TTC549 (cell line): ENCODE data around the gene SERHL2.
"Not testable (repeated sequence)": the region's sequence is repeated elsewhere in the genome, so short reads cannot be mapped to it uniquely, and the experiment has no call there.

Experiments
- FAIRE-seq: peaks from 2 replicates; lab custom pipeline; 2012; peaks lifted over from hg19 to GRCh38; lab: Jason Lieb, UNC

SERHL2 gene, protein sequence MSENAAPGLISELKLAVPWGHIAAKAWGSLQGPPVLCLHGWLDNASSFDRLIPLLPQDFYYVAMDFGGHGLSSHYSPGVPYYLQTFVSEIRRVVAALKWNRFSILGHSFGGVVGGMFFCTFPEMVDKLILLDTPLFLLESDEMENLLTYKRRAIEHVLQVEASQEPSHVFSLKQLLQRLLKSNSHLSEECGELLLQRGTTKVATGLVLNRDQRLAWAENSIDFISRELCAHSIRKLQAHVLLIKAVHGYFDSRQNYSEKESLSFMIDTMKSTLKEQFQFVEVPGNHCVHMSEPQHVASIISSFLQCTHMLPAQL

DNA sequence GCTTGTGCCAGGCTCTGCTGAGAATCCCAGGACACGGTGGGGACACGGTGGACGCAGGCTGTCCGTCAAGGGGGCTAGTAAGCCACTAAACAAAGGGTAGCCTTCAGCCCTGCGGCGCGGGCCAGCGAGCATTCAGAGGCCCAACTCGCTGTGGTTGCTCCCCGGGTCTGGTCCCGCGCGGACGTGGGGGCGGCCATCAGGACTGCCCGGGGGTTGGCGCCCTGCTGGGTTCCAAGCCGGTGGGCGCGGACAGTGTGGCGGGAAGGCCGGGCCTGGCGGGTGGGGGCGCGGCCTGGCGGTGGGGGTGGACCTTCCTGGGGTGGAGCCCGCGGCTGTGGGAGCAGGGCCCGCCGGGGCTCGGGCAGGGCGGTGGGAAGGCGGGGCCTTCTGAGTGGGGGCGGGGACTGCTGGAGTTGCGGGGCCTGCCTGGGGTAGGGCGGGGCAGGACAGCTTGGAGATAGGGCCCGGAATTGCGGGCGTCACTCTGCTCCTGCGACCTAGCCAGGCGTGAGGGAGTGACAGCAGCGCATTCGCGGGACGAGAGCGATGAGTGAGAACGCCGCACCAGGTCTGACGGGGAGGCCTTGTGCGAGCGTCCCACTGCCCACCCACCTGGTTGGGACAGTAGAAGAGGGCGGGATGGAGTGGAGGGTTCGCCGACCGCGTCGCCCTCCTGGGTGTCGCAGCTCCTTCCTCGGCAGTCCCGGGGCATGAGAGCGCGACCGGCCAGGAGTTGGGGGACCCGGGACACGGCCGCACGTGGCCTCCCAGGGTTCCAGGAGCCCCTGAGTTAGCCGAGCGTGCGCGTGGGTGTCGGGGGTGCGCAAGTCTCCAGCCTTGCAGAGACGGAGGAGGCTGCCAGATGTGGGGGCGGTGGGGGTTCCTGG is at the start of gene SERHL2:
TSS of gene SERHL2 (plus strand) at position 482 of the 887 bp plus-strand sequence. CDS start at position 547, 65 bp downstream.
- no peak for FAIRE-seq

DNA sequence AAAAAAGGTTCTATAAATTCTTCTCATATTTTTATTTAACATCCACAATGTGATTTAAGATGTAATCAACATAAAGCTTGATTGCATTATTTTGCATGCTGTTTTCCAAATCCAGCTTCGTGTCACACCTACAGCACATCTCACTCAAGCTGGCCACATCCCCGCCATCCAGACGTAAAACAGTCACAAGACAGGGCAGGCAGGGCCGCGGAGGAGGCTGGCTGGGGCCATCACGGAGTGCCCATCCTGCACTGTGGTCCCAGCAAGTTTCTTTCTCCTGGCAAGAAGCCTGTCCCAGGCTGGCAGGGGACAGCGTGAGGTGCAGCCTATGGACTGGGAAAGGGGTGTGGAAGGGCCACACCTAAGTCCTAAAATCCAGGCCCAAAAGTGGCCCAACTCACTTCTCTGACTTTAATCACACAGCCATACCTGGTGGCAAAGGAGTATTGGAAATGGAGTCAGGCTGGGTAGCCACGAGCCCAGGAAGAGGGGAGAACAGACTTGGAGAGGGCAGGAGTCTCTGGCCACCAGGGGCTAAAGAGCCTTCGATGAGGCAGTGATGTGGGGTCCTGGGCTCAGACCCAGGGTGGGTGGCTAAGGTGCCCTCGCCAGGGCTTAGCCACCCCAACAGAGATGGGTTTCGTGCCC is 45.3 kb upstream of the SERHL2 start:
- not testable (repeated sequence) for FAIRE-seq

DNA sequence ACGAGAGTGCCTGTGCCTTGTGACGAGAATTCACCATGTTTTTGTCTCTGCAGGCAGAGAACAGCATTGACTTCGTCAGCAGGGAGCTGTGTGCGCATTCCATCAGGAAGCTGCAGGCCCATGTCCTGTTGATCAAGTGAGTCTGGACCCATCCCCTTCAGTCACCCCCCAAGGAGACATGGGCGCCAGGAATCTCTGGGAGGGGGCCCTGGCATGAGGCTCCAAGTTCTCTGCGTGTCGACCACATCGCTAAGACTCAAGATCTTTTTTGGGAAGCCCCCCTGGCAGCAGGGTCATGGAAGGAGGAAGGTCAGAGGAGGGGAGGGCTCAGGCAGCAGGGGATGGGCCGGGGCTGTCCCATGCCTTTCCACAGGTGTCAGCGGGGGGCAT is 44.8 kb upstream of the SERHL2 start:
- FAIRE-seq, result not testable (repeated sequence)

DNA sequence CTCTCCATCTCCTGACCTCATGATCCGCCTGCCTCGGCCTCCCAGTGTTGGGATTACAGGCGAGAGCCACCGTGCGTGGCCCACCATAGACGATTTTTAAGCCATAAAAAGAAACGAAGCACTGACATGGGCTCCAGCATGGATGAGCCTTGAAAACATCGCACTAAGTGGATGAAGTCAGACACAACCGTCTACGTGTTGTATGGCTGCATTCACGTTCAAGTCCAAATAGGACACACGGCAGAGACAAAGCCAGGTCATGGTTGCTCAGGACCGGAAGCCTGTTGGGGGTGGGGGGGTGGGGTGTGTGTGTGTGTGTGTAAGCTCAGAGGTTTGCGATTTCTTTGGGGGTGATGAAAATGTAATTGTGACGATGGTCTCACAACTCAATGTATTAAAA is 44.2 kb upstream of the SERHL2 start:
- no peak for FAIRE-seq

DNA sequence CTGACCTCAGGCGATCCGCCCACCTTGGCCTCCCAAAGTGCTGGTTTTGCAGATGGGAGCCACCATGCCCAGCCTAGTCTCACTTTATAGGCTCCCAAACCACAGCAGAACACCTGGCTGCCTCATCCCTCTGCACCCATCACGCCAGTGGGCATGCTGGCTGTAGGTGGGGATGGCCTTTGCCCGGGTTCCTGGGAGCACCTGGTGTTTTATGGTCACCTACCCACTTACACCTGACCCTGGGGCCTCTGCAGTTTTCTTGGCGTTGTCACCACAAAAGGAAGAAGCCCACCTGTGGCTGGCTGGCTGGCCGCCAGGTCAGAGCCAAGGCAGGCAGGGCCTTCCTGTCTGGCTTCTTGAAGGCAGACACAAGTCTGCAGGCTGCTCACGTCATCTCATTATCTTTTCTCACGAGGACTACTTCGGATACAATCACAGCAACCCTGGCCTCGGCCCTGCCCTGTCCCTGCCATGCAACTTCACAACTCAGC is 42.3 kb upstream of the SERHL2 start:
- no peak for FAIRE-seq

DNA sequence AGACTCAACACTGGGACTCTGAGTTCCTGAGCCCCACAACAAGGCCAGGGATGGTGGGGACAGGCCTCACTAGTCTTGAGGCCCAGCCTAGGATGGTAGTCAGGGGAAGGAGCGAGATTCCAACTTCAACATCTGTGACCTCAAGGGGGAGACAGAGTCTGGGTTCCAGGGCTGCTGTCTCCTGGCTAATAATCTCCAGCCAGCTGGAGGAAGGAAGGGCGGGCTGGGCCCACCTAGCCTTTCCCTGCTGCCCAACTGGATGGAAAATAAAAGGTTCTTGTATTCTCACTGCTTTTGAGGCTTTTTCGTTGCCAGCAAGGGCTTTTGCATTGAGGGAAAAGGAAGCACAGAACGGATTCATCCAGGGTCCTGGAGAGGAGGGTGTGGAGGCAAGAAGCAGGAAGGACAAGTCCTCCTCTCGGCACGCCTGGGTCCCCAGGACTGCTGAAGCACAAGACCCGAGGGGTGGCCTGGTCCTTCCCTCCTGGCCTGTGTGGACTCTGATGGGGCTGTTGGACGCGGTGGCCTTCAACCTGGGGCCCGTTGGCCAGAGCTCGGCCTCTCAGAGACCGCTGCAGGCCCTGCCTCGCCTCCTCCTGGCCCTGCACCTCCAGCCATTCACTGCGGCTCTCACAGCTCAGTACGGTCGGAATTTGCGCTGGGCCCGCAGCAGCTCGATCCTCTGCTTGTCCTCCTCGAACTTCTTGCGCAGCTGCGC is 41.3 kb upstream of the SERHL2 start:
- FAIRE-seq, result peak; percentile 82

DNA sequence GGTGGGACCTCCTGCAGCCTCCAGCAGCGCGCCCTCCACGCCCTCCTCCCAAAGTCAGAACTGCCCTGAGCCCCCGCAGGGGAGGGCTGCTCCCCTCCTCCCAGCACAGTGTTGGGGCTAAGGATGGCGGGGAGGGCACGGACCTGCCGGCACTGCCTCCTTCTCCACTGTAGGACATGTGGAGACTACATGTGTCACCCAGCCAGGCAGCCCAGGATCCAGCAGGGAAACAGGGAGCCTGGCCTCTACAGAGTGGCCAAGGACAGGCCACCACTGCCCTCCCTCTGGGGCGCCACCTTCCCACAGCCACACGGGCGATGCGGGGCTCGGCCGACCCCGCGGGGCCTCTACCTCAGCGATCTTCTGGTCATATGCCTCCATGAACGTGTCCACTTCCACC is 39.4 kb upstream of the SERHL2 start:
- FAIRE-seq, result not testable (repeated sequence)

DNA sequence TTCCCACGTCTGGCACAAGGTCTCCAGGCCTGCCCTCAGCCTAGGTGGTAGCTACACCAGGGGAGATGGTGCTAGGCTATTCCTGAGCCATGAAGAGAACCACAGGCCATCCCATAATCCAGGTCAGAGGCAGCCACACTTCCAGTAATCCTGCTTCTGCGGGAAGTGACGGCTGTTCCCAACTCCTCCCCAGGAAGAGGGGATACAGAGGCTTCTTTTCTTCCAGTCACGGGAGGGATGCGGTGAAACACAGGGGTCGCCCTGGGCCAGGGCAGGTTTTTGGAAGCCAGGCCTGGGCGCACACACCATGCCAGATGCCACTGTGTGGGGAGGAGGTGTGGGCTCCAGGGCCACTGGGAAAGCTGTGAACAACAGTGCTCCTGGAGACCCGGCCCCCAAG is 38.5 kb upstream of the SERHL2 start:
- FAIRE-seq, result not testable (repeated sequence)

DNA sequence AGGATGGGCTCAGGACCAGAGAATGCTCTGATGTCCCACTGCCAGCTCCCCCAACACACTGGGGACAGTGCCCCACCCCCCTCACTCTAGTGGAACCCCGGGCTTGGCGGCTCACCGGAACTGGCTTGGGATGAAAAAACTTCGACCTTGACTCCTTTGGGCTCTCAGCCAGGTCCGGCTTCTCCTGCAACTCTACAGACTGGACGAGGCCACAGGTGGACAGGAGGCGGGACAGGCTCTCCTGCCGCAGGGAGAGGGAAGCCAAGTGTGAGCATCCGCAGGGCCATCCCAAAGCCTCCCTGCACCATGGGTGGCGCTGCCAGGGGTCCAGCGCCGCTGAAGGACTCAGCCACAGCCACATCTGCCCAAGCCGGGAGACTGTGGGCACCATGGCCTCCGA is 37.9 kb upstream of the SERHL2 start:
- no peak for FAIRE-seq

DNA sequence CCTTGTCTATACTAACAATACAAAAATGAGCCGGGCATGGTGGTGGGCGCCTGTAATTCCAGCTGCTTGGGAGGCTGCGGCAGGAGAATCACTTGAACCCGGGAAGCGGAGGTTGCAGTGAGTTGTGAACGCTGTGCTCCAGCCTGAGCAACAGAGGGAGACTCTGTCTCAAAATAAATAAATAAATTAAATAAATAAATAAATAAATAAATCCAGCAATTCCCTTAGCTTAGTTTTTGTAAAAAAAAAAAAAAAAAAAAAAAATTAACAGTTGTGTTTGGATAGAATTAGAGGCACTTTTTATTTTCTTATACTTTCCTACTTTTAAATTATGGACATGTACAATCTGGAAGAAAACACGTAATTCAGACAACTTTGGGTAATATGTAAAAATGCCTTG is 36.7 kb upstream of the SERHL2 start:
- not testable (repeated sequence) for FAIRE-seq

DNA sequence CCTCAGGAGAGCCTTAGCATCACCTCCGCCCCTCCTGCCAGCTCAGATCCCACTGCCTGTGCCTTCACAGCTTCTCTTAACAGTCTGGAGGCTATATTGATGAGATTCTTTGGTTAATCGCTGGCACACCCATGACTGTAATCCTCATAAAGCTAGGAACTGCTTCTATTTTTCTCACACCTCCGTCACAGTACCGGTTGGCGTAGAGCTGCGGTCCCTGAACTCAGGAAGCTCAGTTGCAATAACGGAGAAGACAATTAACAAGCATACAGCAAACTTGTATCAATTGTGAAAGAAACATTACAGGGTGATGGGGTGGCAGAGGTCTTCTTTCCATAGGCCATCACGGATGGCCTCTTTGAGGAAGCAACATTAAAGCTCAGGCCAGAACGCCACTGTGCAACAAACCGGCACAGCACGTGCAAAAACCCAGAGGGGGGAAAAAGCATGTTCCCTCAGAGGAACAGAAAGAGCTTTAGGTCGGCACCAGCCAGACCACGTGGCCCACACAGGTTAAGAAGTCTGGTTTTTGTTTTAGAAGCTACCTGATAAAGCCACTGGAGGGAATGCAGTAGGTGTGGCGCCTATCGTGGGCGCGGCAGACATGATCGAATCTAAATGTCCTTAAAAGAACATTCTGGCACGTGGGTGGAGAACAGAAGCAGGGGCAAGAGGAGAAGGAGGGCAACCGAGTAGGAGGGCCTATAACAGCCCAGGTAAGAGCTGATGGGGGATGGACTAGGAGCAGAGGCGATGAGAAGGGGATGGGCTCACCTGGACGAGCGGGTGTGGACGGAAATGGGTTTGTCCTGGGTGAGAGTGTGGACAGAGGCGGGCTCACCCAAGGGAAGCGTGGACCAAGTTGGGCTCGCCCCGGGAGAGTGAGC is 34.9 kb upstream of the SERHL2 start:
- not testable (repeated sequence) for FAIRE-seq

DNA sequence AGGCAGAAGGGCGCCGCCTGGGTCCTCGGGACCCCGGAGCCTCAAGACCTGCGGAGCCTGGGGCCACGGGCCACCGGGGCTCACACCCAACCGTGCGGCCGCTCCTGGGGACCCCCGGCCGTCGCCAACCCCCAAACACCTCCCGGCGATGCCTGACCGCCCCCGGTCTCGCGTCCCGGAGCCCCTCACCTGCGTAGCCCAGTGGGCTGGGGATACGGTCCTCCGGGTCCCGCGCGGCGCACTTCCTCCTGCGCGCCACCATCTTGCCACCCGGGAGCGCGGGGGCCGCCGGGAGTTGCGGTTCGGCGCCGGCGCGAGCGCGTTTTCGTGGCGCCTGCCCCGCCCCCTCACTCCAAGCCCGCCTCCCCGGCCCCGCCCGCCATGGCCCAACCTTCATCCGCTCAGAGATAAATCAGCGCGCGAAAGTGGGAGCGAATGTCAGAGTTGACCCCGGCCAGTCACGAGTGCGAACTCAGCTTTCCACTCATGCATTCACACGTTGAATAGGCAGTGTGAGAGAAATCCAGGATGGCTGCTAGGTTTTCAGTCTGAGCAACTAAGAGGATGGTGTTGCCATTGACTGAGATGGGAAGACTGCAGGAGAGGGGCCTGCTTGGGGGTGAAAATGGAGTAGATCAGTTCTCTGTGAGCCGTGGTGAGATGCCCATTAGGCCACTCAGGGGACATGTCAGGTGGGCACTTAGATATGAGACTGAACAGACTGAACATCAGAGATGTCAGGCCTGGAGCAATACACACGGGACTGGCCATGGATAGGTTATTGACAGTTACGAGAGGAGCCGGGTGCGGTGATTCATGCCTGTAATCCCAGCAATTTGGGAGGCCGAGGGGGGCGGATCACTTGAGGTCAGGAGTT is 34.0 kb upstream of the SERHL2 start, which contains the start of gene RRP7A:
TSS of gene RRP7A (minus strand) at position 272 of the 877 bp plus-strand sequence. CDS start at position 262, 10 bp downstream.
- FAIRE-seq, result no peak

DNA sequence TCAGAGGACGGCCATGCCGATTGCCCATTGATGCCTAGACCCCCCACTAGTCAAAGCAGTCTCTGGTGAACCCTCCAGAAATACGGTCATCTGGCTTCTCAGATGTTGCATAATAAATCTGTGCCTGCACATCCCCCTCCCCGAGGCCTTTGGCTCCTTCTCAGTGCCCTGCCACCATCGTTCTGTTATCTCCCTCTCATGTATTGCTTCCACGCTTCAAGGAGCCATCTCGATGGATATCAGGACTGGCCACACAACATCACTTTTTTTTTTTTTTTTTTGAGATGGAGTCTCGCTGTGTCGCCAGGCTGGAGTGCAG is 32.6 kb upstream of the SERHL2 start:
- no peak for FAIRE-seq

DNA sequence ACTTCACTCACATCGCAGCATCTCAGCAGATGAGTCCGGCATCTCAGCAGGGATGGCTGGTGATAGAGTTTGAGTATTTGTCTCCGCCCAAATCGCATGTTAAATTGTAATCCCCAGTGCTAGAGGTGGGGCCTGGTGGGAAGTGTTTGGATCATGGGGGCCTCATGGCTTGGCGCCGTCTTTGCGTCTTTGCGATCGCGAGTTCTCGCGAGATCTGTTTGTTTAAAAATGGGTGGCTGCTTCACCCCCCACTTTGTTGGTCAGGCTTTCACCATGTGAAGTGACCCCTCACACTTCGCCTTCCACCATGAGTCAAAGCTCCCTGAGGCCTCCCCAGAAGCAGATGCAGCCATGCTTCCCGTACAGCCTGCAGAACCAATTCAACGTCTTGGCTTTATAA is 31.2 kb upstream of the SERHL2 start:
- no peak for FAIRE-seq

DNA sequence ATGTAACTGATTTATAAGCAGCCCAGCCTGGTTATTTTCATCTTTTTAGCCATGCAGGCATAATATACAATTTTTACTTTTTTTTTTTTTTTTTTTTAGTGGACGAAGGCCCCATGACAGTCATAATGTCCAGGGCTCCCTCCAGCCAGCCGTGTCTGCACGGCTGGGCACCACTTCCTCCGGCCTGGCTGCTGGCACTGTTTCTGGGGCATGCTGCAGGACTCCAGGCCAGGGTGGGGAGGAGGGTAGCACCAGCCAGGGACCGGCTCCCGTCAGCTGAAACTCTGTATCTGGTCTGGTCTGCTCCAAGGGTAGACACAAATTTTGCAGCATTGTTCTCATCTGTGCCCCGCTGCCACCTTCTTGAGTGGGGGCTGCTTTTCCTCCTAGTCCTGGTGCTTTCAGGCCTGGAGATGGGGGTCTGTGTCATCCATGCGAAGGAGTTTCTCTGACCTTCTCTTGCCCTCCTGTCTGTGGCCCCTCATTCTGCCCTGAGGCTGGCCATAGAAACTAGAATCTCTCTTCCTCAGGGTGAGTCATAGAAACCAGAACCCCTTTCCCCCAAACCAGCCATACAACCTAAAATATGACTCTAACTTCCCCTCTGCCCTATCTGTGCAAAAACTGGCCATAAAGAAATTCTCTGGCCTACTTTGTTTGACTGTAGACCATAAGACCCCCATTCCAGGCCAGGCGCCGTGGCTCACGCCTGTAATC is 25.0 kb upstream of the SERHL2 start:
- no peak for FAIRE-seq

DNA sequence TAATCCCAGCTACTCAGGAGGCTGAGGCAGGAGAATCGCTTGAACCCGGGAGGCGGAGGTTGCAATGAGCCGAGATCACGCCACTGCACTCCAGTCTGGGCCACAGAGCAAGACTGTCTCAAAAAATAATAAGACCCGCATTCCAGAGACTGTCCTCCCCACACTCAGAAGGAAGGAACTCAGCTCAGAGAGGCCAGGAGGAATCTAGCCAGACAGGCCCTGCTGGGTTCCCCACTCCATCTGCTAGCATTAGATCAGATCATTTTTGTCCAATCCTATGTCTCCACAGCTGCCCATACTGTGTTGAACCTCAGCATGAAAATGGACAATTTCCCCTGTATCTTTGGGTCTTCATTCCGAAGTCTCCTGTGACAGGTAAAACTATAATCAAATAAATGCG is 24.3 kb upstream of the SERHL2 start:
- FAIRE-seq, result not testable (repeated sequence)

DNA sequence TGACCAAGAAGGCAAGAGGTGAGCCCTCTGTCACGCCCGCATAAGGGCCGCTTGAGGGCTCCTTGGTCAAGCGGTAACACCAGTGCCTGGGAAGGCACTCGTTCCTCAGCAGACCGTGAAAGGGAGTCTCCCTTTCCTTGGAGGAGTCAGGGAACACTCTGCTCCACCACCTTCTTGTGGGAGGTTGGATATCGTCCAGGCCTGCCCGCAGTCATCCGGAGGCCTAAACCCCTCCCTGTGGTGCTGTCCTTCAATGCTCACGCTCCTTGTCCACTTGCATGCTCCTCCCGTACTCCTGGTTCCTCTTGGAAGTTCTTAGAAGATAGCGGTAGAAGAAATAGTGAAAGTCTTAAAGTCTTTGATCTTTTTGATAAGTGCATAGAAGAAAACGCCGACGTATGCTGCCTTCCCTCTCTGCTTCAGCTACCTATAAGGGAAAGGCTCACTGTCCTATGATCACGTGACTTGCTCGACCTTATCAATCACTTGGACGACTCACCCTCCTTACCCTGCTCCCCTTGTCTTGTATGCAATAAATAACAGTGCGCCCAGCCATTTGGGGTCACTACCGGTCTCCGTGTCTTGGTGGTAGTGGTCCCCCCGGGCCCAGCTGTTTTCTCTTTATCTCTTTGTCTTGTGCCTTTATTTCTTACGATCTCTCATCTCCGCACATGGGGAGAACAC is 22.2 kb upstream of the SERHL2 start:
- FAIRE-seq, result not testable (repeated sequence)

DNA sequence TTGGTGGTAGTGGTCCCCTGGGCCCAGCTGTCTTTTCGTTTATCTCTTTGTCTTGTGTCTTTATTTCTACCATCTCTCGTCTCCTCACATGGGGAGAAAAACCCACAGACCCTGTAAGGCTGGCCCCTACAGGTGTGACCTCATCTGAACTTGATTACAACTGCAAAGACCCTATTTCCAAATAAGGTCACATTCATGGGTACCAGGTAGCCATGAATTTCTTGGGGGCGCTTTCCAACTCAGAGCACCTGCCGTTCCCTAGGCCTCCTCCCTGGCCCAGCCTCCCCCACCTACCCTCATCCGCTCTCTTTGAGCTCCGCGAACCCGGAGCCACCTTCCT is 20.1 kb upstream of the SERHL2 start:
- FAIRE-seq, result no peak
